ENCODE data around the gene TMEM220. TPM values are rescaled to one million over a fixed set of nuclear protein-coding genes. Genes with fewer than 3 reads are reported as not detected.
A peak's percentile ranks its signal among the peaks of the same experiment; 100 is the strongest.

TMEM220 gene
- total and polyA plus RNA-seq, 9 of the 15 experiments (the other 6 are each of a cell fraction or from before 2014, with no cell fraction given) = not detected

GRCh38 chr17:10697092-10698081, 32.4 kb downstream of the TMEM220 start, which contains the start of the genes ADPRM and SCO1 (continued):
- TF ChIP-seq CLOCK (CRISPR knock-in tag; IDR thresholded peaks at IDR 0.05; ENCODE audit: borderline replicate concordance) (no peak), NR2C1 (IDR thresholded peaks at IDR 0.05) (peak; percentile 80), NR2C1 (tag; IDR thresholded peaks at IDR 0.05) (peak; percentile 85), ZNF609 (CRISPR knock-in tag; IDR thresholded peaks at IDR 0.05; ENCODE audit: borderline replicate concordance) (no peak), HIVEP1 (CRISPR knock-in tag; IDR thresholded peaks at IDR 0.05) (no peak), ZNF174 (CRISPR knock-in tag; IDR thresholded peaks at IDR 0.05) (no peak), JUND (IDR thresholded peaks at IDR 0.05; ENCODE audit: borderline replicate concordance, low read depth, low read length) (peak; percentile 25; the same call in 1 of the 2 replicates), JUND (tag; IDR thresholded peaks at IDR 0.05; ENCODE audit: borderline replicate concordance, low read depth, low read length) (peak; percentile 18; the same call in 1 of the 3 replicates), SPI1 (IDR thresholded peaks at IDR 0.05; ENCODE audit: borderline replicate concordance, low read depth, low read length) (peak; percentile 86), ADNP (tag; IDR thresholded peaks at IDR 0.05) (no peak), ETV6 (IDR thresholded peaks at IDR 0.05; ENCODE audit: borderline replicate concordance in 1 of 2, low read depth in 2 of 2, low read length in 1 of 2) (peak in 1 of 2 experiments; percentile 56; a peak in 1 of 4 replicates), ETV6 (CRISPR knock-in tag; IDR thresholded peaks at IDR 0.05; ENCODE audit: borderline replicate concordance) (no peak), ZNF3 (CRISPR knock-in tag; IDR thresholded peaks at IDR 0.05) (no peak), TEAD1 (CRISPR knock-in tag; IDR thresholded peaks at IDR 0.05) (no peak), ZFX (CRISPR knock-in tag; IDR thresholded peaks at IDR 0.05) (peak; percentile 89), E2F6 (IDR thresholded peaks at IDR 0.05; ENCODE audit: borderline replicate concordance in 1 of 2, extremely low read depth in 1 of 2, insufficient read depth in 1 of 2, insufficient read length in 1 of 2, low read depth in 1 of 2, low read length in 1 of 2, poor library complexity in 1 of 2, severe bottlenecking in 1 of 2) (peak; percentile 17 to 26), GTF2E2 (tag; IDR thresholded peaks at IDR 0.05) (no peak), CHD2 (IDR thresholded peaks at IDR 0.05; ENCODE audit: low read depth, low read length) (no peak)

Data from K562 (cell line).